DMS79 treated with DMSO at 0.1 percent for 48 hours (cell line): ENCODE measurements around the gene MTMR12.

Source experiments
- DNase-seq: peaks from one replicate; lab custom pipeline; 2025; lab: John Stamatoyannopoulos, UW

Gene MTMR12

DNA sequence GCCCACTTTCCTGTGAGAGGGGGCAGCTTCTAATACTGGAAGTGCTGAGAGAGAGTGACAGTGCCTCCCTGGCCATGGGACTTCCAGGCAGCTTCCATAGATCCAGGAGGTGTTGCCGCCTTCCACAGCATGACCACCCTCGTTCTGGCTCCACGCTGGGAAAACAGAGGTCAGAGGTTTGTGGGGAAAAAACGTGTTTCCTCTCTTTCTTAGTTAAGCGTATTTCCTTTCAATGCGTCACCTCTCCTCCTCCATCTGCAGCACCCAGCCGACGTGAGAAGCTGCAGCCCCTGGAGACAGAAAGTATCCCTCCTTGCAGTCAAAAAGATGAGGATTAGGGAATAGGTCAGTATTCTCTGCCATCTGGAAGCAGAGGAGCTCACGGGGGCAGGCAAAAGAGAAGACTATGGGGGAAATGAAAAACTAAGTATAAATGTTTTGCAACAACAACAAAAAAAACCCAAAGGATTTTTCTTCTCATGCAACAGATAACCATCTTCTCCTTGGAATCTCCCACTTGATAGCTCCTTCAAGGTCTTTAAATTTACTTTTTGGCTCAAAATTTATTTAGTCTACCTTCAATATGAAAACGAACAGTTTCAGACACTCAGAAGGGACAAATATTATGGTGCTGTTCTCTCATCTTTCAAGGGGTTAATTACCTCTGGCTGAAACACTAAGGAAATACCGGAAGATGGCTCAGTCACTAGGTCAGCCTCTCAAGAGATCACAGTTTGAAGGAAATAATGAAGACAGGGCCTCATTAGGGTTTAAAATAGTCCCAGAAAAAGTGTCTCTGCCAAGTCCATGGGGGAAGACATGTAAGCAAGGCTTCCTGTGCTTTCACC is 38.0 kb downstream of the MTMR12 start:
- DNase-seq = no peak

DNA sequence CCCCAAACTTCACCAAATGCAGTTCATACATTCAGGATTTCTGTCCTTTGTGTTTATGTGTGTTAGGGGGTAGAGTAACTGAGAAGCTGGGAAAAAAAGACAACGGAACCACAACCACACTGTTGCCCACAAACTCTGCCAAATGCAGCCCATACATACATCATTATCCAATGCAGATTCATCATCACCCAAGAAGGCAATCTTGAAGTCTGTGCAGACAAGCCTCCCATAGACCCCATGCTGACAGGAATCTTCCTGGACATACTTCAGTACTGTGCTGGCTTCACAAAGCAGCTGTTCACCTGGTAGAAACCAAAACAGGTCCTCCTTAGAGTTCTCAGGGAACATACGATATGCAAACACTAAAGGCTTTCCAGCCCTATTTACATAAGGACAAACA is 38.9 kb downstream of the MTMR12 start:
- DNase-seq = no peak

DNA sequence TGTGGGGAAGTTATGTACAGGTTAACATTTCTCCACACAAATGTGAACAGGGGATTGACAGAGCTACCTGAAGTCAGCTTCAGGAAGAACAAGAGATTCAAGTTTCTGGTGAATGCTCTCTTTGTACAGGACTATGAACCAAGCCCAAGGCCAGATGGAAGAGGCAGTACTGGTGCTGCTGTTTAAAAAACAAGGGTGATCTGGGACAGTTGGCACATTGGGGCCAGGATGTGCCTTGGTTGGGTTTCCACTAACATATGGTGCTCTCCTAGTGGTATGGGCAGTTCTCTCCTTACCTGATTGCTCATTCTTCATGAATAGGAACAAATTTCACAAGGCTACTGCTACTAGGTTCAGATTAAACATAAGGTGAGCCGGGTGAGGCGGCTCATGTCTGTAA is 40.0 kb downstream of the MTMR12 start:
- no peak for DNase-seq

DNA sequence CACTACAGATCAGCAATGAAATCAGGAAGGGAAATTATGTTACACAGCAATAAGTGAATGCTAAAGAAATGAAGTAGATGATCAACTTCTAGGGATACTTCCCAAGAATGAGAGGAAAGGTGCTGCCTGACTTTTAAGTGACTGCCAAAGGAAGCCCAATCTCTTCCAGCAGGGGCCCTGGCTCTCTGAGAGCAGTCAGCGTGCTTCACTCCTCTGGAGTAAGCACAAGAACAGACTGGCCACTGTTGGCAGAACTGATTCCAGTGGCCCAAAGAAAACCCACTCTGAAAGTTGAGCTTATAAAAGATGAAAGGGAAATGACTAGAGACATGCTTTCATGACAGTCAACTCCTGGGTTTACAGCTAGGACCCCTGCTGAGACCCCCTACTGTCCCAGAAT is 41.8 kb downstream of the MTMR12 start:
- no peak for DNase-seq

DNA sequence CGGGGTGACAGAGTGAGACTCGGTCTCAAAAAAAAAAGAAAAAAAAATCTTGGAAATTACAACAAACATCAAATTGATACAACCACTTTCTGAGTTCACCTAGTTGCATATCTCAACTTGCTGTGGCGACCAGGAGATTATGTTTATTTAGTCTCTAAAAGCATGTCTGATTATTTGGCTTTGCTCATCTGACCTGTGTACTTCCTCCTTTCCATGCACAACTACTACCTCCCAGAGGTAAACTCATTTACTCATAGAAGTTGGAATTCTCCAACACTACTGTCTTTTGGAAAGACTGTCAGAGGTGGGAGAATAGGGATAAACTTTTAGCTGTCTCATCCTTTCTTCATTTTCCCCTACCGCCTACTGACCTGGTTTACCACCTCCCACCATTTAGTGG is 42.6 kb downstream of the MTMR12 start:
- DNase-seq = no peak

DNA sequence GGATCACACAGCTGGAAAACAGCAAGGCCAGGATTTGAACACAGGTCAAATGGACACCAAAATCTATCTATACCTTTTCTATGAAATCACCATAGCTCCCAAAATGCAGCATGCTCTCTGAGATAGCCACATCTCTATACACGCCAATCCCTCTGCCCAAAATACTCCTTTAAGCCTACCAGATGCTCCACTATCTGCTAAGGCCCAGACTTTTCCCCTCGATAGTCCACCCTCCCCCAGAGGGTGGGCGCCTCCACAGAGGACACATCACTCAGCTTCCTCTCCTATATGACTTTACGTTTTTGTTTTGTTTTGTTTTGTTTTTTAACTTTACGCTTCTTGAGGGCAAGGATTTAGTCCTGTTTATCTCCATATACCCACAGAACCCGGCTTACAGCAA is 46.8 kb downstream of the MTMR12 start:
- DNase-seq = no peak

DNA sequence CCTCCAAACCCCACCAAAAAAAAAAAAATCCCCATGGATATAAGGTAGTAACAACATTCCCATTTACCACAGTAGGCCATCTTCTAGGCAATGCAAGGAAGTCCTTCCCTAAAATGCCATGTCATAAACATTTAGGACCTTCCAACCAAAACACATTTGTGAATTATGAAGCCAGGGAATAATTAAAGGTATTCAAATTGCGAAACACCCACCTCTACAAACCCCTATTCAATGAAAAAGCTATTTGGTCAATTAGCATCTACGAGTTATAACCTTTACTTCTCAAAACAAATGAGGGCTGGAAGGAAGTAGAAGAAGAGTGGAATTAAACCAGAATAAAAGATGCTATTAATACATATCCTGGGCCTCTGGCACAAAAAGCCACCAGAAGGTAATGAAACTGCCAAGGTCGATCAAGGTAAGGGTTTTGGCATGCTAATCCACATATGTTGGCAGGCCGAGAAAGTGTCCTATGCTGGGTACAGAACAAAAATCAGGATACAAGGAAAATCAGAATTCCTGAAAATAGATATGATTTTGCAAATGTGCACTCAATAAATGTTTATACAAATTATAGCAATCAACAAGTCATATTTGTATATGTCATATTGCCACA is 47.7 kb downstream of the MTMR12 start:
- DNase-seq = no peak

DNA sequence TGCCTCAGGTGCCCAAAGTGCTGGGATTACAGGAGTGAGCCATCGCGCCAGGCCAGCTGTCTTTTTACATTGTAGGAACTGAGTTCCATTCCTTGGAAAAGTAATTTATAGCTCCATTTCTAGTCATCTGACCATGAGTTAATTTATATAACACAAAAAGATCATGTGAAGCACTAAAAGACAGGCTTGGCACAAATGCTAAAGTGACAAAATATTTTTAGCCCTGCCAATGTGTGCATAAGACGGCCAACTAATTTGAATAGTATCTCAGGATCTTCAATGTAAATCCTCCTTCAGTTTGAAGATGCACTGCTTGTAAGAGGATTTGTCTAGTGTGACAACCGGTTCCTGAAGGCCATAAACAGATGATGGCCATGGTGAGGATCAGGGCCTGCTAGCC is 49.1 kb downstream of the MTMR12 start:
- no peak for DNase-seq

DNA sequence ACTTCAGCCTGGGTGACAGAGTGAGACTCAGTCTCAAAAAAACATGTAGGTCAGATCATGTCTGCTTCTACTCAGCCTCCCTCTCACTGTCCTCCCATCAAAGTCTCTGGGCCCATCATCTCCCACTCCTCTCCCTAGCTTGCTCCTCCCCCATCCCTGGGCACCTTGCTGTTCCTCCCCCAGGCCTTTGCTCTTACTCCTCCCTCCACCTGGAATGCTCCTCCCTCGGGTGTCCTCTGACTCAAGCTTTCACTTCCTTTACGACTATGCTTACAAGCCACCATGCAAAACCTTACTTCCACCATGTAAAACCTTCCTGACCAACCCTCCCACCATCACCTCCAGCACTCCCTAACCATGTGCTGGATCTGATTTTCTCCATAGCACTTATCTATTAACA is 51.5 kb downstream of the MTMR12 start:
- DNase-seq = no peak

DNA sequence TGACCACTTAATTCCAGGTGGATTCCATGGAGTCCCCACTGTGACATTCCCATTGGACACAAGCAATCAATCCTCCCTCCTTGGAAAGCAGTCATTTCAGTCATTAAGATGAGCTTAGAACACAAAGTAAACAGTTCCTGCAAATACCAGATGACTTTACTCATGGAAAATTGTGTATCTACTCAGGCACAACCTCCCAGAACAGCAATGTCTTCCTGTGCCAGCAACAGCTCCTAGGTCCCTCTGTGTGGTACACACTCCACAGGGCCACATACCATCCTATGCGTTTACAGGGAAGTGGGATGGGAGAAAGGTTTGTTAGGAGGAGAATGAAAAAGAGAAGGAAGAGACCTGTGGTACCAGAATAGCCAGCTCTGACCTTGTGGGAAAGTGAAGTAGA is 53.7 kb downstream of the MTMR12 start:
- peak; percentile 36 for DNase-seq

DNA sequence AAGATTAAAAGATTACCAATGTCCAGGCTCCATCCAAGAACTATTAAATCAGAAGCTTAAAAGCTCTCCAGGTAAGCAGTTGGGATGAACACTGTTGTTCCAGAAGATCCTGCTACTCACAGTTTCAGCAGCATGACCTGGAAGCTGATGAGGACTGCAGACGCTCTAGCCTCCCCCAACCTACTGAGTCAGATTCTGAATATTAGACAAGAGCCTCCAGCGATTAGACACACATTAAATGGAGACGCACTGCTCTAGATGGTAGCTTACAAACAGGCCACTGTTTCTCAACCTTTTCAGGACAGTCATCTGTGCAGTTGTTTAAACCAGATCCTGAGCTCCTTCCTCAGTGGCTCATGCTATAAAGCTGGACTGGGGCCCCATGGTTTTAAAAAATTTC is 54.3 kb downstream of the MTMR12 start:
- peak; percentile 75 for DNase-seq

DNA sequence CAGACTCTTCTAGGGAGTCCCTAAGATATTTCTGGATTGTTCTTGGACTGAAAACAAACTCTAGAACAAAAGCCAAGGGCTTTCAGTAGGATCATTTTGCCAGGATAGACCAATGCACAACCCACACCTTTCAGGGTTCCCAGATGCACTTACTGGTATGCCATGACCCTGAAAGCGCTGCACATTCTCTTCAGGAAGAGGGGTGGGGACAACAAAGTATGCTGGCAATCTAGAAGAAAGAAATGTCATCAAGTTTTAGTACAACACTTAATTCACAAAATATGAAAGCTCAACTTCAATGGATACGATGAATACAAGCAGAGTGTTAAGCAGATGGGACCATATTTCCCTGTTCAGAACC is 57.2 kb downstream of the MTMR12 start:
- DNase-seq = no peak

DNA sequence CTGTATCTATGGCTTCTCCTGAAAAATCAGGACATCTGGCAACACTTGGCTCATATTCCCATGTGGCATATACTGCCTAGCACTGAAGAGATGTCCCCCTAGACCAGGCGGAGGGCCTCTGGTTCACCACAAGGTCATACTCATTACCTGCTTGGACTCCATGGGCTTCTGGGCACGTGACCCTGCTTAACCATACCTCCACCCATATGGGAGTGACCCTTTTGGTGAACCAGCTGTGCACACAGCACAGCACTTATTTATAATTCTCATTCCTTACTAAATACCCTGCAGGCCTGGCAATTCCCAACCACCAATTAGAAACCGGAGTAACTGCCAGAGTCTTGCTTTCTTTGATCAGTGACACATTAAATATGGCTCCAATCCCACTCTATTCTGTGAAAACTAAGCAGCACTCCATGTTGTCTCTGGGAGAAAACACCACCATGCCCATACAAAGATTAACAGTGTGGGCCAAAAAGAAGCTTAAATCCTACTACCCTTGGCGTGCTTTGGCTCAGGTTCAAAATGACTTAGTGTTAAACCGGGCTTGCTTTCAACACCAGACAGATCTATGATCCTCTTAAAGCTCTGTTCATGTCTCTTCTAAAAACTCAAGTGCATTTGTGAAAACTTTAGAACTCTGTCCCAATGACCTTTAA is 57.7 kb downstream of the MTMR12 start:
- peak; percentile 56 for DNase-seq

DNA sequence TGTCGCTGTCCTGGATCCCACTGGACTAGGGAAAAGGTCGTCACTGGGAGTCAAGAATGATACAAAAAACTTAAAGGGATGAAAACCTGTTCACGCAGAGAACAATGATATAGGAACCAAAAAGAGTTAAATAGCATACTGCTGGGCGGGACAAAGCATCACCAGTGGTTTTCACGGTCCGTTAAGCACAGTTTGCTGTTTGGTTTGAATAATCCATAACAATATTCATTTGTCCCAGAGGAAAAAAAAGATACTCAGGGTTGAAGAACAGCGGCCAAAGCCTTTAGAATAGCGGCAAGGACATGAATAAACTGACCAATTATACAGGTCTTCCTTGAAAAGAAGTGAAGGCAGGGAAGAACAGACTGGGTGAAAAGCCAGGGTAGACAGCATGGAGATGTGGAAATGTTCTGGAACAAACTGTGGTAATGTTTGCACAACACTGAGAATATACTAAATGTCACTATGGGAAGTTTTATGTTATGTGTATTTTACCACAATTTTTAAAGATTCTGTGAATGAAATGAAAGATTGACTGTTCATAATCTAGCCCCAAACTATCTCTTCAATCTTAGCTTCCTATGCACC is 60.8 kb downstream of the MTMR12 start:
- peak; percentile 16 for DNase-seq

DNA sequence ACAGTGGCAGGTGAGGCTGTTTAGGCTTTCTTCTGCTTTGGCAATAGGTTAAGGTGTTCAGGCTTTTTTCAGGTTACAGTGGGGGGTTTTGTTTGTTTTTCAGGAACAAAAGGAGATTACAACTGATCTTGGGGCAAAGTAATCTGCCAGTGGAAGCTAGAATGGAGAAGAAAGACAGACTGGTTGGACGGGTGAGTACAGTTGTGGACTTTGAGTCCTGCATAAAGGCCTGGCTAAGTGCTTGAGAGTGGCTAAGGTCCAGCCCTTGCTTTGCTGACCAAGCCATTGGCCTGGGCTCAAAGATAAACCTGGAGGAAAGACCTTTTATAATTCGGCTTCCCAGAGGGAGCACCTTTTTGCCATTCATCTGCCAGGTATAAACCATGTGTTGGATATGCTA is 63.1 kb downstream of the MTMR12 start:
- DNase-seq = no peak

DNA sequence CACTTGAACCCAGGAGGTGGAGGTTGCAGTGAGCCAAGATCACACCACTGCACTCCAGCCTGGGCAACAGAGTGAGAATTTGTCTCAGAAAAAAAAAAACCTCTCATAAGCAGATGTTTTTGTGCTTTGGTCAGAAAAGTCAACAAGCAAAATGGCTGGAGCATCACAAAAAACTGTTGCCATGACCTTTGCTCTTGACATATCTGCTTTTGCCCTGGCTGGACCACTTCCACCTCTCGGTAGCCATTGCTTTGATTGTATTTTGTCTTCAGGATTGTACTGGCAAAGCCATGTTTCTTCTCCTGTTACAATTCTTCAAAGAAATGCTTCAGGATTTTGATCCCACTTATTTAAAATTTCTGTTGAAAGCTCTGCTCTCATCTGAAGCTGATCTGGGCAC is 67.0 kb downstream of the MTMR12 start:
- DNase-seq = no peak

DNA sequence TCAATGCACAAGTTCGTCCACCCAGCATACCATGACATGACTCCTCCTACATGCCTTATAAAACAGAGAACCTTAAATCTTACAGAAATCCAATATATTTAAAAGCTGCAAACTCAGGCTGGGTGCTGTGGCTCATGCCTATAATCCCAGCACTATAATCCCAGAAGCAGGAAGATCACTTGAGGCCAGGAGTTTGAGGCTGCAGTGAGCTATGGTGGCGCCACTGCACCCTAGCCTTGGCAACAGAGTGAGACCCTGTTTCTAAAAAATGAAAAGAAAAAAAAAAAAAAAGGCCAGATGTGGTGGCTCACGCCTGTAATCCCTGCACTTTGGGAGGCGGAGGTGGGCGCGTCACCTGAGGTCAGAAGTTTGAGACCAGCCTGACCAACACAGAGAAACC is 68.7 kb downstream of the MTMR12 start:
- no peak for DNase-seq

DNA sequence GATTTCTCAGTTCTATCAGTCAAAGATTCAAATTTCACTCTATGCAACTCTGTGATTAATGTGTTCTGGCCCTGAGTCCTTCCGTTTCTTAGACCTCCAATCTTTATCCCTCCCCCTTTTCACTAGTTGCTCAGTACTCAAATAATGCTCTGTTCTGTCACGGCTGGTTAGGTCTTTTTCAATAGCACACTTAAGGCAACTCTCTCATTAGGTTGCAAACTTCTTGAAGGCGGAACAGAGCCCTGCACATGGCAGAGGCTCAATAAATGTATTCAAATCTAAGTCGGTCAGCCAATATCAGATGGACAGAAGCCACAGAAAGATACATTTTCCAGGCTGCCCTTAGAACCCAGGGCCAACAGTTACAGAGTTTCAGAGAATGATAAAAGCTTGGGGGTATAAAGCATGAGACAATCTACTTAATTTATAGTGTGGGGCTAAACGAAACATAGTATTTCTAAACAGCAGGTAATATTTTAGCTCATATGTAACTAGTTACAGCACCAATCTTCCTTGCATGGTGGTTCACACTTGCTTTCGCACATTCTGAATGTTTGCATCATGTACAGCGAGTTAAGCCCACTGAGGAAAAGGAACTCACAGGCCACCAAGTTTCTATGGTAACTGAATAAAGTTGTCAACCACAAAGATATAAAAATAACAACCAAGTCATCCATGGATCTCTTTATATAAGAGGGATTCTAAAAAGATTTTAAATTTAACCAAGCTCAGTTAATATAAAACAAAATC is 71.5 kb downstream of the MTMR12 start:
- peak; percentile 44 for DNase-seq

DNA sequence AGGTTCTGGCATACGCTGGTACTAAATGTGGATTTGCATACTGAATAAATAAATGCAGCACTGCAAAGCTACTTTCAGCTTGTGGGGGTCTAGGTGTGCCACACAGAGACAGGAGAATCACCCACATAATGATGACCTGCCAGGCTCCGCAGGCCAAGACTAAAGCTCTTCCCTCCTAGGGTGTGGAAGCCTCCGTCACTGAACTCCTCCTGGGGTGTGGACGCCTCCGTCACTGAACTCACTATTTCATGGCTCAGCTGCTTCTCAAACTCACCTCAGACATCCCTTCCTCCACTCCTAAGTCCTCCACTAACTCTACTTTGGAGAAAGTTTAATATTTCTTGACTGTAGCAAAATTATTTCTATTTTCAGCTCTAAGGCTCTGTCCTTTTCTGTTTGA is 73.4 kb downstream of the MTMR12 start:
- DNase-seq = no peak

DNA sequence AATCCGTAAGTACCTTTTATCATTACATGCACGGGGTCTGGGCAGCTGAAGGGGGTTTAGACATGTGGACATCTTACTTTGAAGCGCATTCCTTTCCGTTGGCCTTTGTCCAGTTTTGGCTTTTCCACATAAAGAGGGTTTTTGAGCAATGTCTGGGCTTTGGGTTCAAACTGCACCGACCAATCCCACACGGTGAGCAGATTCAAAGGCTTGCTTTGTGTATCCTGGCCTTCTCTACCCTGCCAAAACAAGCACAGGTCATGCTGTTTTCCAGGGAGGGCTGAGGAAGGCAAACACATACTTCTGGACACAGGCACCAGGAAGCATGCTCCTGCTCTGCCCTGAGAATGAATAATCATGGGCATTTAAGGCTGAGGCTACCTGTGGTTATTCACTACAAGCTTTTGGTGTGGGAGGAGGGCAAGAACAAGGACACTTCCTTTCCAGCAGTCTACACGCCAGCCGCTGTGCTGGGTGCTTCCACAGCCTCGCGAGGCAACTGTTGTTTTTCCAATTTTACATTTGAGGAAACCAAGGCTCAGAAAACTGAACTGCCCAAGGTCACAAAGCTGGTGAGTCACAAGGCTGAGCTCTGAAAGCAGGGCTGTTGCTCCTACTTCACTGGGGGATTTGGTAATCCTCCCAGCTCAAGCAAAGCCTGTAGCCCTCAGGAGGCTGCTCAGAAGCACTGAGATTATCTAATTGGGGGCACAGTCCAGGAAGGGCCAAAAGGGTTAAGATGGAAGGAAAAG is 78.9 kb downstream of the MTMR12 start:
- DNase-seq = no peak

DNA sequence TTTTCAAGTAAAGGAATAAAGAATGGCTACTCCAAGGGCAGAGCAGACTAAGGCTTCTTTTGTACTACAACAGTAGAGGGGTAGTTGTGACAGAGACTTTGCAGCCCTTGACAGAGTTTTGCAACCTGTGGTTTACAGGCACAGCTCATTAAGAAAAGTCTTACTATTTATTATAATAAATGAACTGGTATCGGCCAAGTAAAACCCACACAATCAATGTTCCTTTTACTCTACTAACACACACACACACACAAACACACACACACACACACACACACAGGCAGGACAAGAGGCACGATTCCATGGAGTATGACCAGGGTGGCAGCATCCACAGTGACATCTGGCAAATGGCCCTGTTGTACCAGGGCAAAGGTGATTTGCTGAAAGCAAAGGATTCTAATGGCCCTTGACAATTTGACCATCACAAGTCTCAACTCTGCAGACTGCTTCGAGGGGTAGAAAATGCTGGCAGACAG is 79.5 kb downstream of the MTMR12 start:
- no peak for DNase-seq
